Left cardiac atrium (tissue), 4 donors: Measurements from ENCODE around the gene PACS1. TPM values are rescaled to one million over a fixed set of nuclear protein-coding genes. Genes with fewer than 3 reads are reported as not detected.

Experiments used
- ATAC-seq, 2 donors: fragments of 200-7000 bp; cut with Tn5 transposase; one replicate each; pipeline ENCODE4 v1.9.1; 2020; ENCODE audit warnings: mild to moderate bottlenecking in 2 of 2, moderate library complexity in 2 of 2
- DNase-seq: peaks from one replicate; pipeline ENCODE4 v3.0.0-alpha.2; 2020
- intact Hi-C, 2 donors: fragments of 100-400 bp; cut with DNase I; formaldehyde crosslinking; loops; one replicate each; pipeline versions ENCODE4 v1.14.1 to v1.15.1; 2022 to 2023
- total RNA-seq, 2 donors: library from RNA; stranded (reverse); fragmentation: NEBNext Ultra II Directional; extraction: Animal tissue kit (Norgen Biotek cat#: 25700); gene quantifications; one replicate each; pipeline ENCODE4 v1.2.1, GENCODE V29; 2021
- donor health status: DM: no; HTN: yes; CAD: no.
- donor health status: DM: no; HTN: yes; CAD: no; lungs with severe emphysema.
- donor health status: DM: yes; HTN: yes; CAD: no.
- donor health status: Dilated cardiomyopathy.

The PACS1 gene
- total RNA-seq, 2 donors from 2014 or later = 51.6 to 74.4 TPM

DNA sequence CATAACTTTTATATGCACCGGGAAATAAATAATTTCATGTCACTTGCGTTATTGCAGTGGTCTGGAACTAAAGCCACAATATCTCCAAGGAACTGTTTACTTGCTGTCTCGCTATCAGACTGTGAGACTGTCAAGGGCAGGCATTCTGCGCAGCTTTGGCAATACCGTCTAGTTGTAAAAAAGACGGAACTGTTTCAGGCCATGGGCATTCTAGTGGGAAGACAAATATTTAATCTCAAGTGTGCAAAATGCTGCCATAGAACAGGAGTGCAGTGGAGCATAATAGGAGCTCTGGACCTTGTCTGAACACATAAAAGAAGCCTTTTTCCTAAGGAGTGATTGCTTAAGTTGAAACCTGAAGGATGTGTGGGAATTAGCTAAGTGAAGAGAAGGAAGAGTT is 53.8 kb downstream of the PACS1 start:
- intact Hi-C loops = no loop called here
- DNase-seq (no peak), ATAC-seq (no peak)

DNA sequence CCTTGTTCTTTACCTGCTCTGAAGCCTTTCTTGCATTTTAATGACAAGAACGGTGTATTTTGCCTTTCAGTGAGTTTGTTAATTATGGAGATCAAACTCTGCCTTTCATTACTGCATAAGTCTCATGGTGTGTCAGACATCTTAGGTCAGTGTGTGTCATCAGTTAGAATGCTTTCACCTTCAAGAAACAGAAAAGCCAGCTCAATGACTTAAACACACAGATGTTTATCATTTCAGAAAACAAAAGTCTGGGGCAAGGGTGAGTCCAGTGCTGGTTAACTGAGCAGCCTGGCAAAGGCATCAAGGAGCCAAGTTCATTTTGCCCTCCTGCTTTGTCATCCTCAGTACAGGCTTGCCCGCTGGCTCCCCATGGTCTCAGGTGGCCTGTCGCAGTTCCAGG is 54.5 kb downstream of the PACS1 start:
- no peak for ATAC-seq
- no peak for DNase-seq
- intact Hi-C loops = no loop called here

GRCh38 chr11:66126064-66126463 is 56.0 kb downstream of the PACS1 start:
- peak in 1 of 2 donors; percentile 40 for ATAC-seq
- intact Hi-C loops = no loop called here
- no peak for DNase-seq

- DNase-seq = peak; percentile 63
- intact Hi-C loops = no loop called here
Measured at GRCh38 chr11:66126808-66127555, 56.9 kb downstream of the PACS1 start.

GRCh38 chr11:66130978-66131377 is 60.9 kb downstream of the PACS1 start:
- intact Hi-C loops = loop anchor here in 1 of 2 donors (5.0 kb wide), 1 partner anchor 59 kb away; the partner anchor contains the start of gene PACS1

More at GRCh38 chr11:66126808-66127555, 56.9 kb downstream of the PACS1 start:
- peak; percentile 96 to 97 for ATAC-seq

DNA sequence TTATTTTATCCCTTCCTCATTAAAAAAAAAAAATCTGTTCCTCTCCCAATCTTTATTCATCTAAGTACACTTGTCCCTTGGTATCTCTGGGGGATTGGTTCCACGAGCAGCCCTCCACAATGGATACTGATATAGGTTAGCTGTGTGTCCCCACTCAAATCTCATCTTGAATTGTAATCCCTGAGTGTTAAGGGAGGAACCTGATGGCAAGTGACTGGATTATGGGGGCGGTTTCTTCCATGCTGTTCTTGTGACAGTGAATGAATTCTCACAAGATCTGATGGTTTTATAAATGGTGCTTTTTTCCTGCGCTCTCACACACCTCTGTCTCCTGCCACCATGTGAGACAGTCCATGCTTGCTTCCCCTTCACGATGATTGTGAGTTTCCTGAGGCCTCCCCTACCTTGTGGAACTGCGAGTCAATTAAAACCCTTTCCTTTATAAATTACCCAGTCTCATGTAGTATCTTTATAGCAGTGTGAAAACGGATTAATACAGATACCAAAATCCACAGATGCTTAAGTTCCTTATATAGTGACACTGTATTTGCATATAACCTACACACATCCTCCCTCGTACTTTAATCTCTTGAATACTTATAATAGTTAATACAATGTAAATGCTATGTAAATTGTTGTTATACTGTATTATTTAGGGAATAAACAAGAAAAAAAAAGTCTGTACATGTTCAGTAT is 62.0 kb downstream of the PACS1 start:
- ATAC-seq (no peak), DNase-seq (no peak)
- intact Hi-C loops = loop anchor here in 1 of 2 donors (5.0 kb wide), 1 partner anchor 60 kb away; the partner anchor contains the start of gene PACS1

More at GRCh38 chr11:66130978-66131377, 60.9 kb downstream of the PACS1 start:
- DNase-seq (no peak), ATAC-seq (no peak)

GRCh38 chr11:66133216-66133775 is 63.2 kb downstream of the PACS1 start:
- DNase-seq = no peak
- intact Hi-C loops = loop anchor here in 1 of 2 donors (5.0 kb wide), 1 partner anchor 61 kb away; the partner anchor contains the start of gene PACS1
- no peak for ATAC-seq

- no peak for DNase-seq
- ATAC-seq = no peak
- intact Hi-C loops = no loop called here
Measured at GRCh38 chr11:66136752-66137123, 66.7 kb downstream of the PACS1 start.

DNA sequence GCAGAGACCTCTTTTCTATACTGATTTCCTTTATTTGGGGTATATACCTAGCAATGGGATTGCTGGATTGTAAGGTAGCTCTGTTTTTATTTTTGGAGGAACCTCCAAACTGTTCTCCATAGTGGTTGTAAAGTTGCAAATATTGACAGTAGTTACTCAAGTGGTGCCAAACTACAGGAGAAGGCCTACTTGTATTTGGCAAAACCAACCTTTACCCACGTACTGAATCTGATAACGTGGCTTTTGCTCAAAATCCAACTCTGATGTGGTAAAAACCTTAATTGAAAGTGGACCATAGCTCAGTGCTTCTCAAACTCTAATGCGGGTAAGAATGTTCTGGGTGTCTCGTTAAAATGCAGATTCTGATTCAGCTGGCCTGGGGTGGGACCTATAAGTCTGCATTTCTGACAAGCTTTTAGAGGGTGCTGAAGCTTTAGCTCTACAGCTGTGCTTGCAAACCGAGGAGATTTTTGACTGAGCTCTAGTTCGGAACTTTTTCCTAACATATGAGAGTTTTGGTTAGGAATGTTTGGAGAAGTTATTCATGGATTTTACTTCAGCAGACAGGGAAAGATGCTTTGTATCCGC is 69.8 kb downstream of the PACS1 start:
- ATAC-seq (no peak), DNase-seq (no peak)
- intact Hi-C loops = no loop called here

- ATAC-seq (no peak), DNase-seq (no peak)
- intact Hi-C loops = no loop called here
Measured at GRCh38 chr11:66142370-66143263, 72.5 kb downstream of the PACS1 start.

GRCh38 chr11:66143264-66143566 is 73.1 kb downstream of the PACS1 start:
- ATAC-seq = no peak
- no peak for DNase-seq
- intact Hi-C loops = no loop called here

DNA sequence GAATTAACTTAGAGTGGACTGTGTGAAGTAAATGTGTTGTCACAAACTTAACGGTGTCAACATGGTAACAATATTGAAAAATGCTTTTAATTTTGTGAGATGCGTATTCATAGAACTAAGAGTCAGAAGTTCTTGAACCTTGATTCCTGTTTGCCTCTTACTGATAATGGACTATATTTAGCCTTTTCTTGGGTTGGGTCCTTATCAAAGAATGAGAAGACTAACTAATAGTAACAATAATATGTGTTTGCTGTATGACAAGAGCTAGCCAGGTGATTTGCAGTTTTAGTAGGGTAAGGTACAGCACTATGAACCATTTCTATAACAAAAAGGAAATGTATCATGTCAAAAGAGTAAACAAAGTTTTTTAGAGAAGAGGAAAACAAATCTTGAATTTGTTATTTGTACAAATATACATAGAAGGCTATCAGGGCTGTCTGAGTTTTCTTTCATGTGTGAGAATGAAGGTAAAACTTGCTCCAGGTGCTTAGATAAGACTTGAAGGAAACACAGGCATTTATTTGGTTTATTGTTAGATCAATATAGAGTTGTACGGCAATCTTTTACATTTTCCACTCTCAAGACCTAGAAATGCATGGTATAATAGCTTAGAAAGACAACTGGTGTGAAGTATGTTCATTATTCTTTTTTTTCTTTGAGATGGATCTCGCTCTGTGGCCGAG is 74.1 kb downstream of the PACS1 start:
- DNase-seq (no peak), ATAC-seq (no peak)
- intact Hi-C loops = no loop called here

- no peak for DNase-seq
- intact Hi-C loops = no loop called here
- no peak for ATAC-seq
Measured at GRCh38 chr11:66146074-66146473, 76.0 kb downstream of the PACS1 start.

- intact Hi-C loops = no loop called here
- DNase-seq (no peak), ATAC-seq (no peak)
Measured at GRCh38 chr11:66146940-66147339, 76.9 kb downstream of the PACS1 start.

GRCh38 chr11:66150140-66150539 is 80.1 kb downstream of the PACS1 start:
- DNase-seq (no peak), ATAC-seq (no peak)
- intact Hi-C loops = no loop called here

- ATAC-seq = no peak
- intact Hi-C loops = no loop called here
Measured at GRCh38 chr11:66150725-66151124, 80.7 kb downstream of the PACS1 start.

GRCh38 chr11:66151273-66151672 is 81.2 kb downstream of the PACS1 start:
- ATAC-seq = no peak

More at GRCh38 chr11:66150725-66151124, 80.7 kb downstream of the PACS1 start:
- DNase-seq = no peak

GRCh38 chr11:66154109-66154508 is 84.0 kb downstream of the PACS1 start:
- intact Hi-C loops = no loop called here
- DNase-seq = no peak
- no peak for ATAC-seq

More at GRCh38 chr11:66151273-66151672, 81.2 kb downstream of the PACS1 start:
- intact Hi-C loops = no loop called here
- DNase-seq = no peak
